B cell (primary cell): Measurements from ENCODE around the gene SPP2. TPM values are rescaled to one million over a fixed set of nuclear protein-coding genes. Genes with fewer than 3 reads are reported as not detected.
A peak's percentile ranks its signal among the peaks of the same experiment; 100 is the strongest.

Experiments
- ATAC-seq: fragments of 200-7000 bp; cut with Tn5 transposase; one replicate; pipeline ENCODE4 v1.10.0; 2021; ENCODE audit warnings: low read depth, mild to moderate bottlenecking, moderate number of reproducible peaks, moderate library complexity
- CTCF ChIA-PET: fragments of 350-600 bp; sonication (Branson Sonifier 250); formaldehyde crosslinking; loops from one replicate; lab custom pipeline; 2021; ENCODE audit warnings: antibody characterized with exemption, inconsistent platforms; lab: Charles Lee
- POLR2A ChIA-PET: fragments of 350-600 bp; sonication (Branson Sonifier 250); formaldehyde crosslinking; loops from one replicate; lab custom pipeline; 2021; ENCODE audit warnings: antibody characterized with exemption; lab: Charles Lee
- DNase-seq: peaks from one replicate; pipeline ENCODE4 v3.0.0; 2013
- H2AFZ ChIP-seq: 2 replicates; pipeline ENCODE4 v1.6.1; 2012; ENCODE audit warnings: mild to moderate bottlenecking, low read depth, low read length; ENCODE audit not compliant: insufficient read depth, poor library complexity, severe bottlenecking
- H3K27ac ChIP-seq, 2 donors: 1 replicate in 1 of 2; 2 replicates in 1 of 2; pipeline ENCODE4 v1.5.1; 2012 to 2013; ENCODE audit warnings: low read length in 2 of 2, mild to moderate bottlenecking in 2 of 2, moderate library complexity in 1 of 2
- H3K27me3 ChIP-seq, 4 experiments: fragments of 200-600 bp in 1 of 4; sonication (generic) in 1 of 4; replicated peaks in 1 of 4; 1 replicate in 2 of 4; 2 replicates in 2 of 4; pipeline versions ENCODE4 v1.6.1 to v1.7.0; 2013 to 2016; ENCODE audit warnings: low read length in 3 of 4, mild to moderate bottlenecking in 2 of 4, mixed read lengths in 1 of 4, moderate library complexity in 1 of 4; ENCODE audit not compliant: insufficient read depth in 4 of 4, control insufficient read depth in 3 of 4; ENCODE audit errors: control extremely low read depth in 1 of 4
- H3K36me3 ChIP-seq, 2 experiments: replicated peaks in 1 of 2; 1 replicate in 1 of 2; 2 replicates in 1 of 2; pipeline versions ENCODE4 v1.6.1 to v1.7.1; 2013; ENCODE audit warnings: low read length in 1 of 2; ENCODE audit not compliant: insufficient read depth in 2 of 2, control insufficient read depth in 1 of 2; ENCODE audit errors: control extremely low read depth in 1 of 2, extremely low read depth in 1 of 2
- H3K4me1 ChIP-seq, 2 donors: fragments of 200-600 bp in 1 of 2; sonication (generic) in 1 of 2; 1 replicate in 1 of 2; 2 replicates in 1 of 2; pipeline versions ENCODE4 v1.5.1 to v1.6.1; 2013 to 2017; ENCODE audit warnings: low read length in 2 of 2; ENCODE audit not compliant: control insufficient read depth in 2 of 2, insufficient read depth in 2 of 2
- H3K4me2 ChIP-seq: replicated peaks from 2 replicates; pipeline ENCODE3; 2012; ENCODE audit warnings: mild to moderate bottlenecking, low read depth, low read length; ENCODE audit not compliant: poor library complexity, severe bottlenecking
- H3K4me3 ChIP-seq, 5 experiments: fragments of 200-600 bp in 1 of 5; sonication (generic) in 1 of 5; 1 replicate in 3 of 5; 2 replicates in 2 of 5; pipeline versions ENCODE4 v1.5.1 to v1.7.0; 2011 to 2016; ENCODE audit warnings: low read length in 4 of 5, mild to moderate bottlenecking in 4 of 5, low read depth in 2 of 5, control low read depth in 1 of 5, moderate library complexity in 1 of 5; ENCODE audit not compliant: insufficient read depth in 1 of 5; ENCODE audit errors: control extremely low read depth in 1 of 5, extremely low read depth in 1 of 5
- H3K79me2 ChIP-seq: fragments of 200-600 bp; sonication (generic); one replicate; pipeline ENCODE4 v1.6.0; 2016; ENCODE audit warnings: low read length; ENCODE audit not compliant: control insufficient read depth, insufficient read depth
- H3K9ac ChIP-seq: fragments of 200-600 bp; sonication (generic); 2 replicates; pipeline ENCODE4 v1.6.1; 2017; ENCODE audit warnings: mild to moderate bottlenecking, low read length, moderate library complexity
- H3K9me3 ChIP-seq, 3 donors: one replicate each; pipeline versions ENCODE4 v1.6.1 to v1.7.1; 2013; ENCODE audit warnings: low read length in 2 of 3; ENCODE audit not compliant: control insufficient read depth in 2 of 3, insufficient read depth in 1 of 3; ENCODE audit errors: control extremely low read depth in 1 of 3
- H4K20me1 ChIP-seq: 2 replicates; pipeline ENCODE4 v1.6.0; 2012; ENCODE audit warnings: mild to moderate bottlenecking, low read length; ENCODE audit not compliant: insufficient read depth, control insufficient read depth, poor library complexity, severe bottlenecking
- H3K27ac Mint-ChIP-seq: one replicate; pipeline ENCODE4 v1.8.0; 2021; ENCODE audit warnings: mixed read lengths
- H3K27me3 Mint-ChIP-seq: one replicate; pipeline ENCODE4 v1.8.0; 2021; ENCODE audit warnings: mixed read lengths
- H3K4me1 Mint-ChIP-seq: one replicate; pipeline ENCODE4 v1.8.0; 2021; ENCODE audit warnings: mixed read lengths
- H3K4me3 Mint-ChIP-seq: one replicate; pipeline ENCODE4 v1.8.0; 2021; ENCODE audit warnings: mixed read lengths
- H3K9me3 Mint-ChIP-seq: one replicate; pipeline ENCODE4 v1.8.0; 2022; ENCODE audit warnings: mixed read lengths; ENCODE audit not compliant: insufficient read depth
- CTCF ChIP-seq: fragments of 200-600 bp; IDR thresholded peaks from one replicate; pipeline ENCODE4 v1.8.0; 2022; ENCODE audit warnings: antibody characterized with exemption, mild to moderate bottlenecking
- EZH2 ChIP-seq: IDR thresholded peaks from 2 replicates; pipeline ENCODE4 v1.6.1; 2012; ENCODE audit warnings: borderline replicate concordance, low read depth, mild to moderate bottlenecking, moderate library complexity, low read length; ENCODE audit not compliant: insufficient read depth, poor library complexity, severe bottlenecking
- WGBS: methylation state at CpG from one replicate; pipeline ENCODE4 v1.1.5; 2013; ENCODE audit warnings: missing lambda C conversion rate; ENCODE audit not compliant: insufficient coverage; 5-methylcytosine and 5-hydroxymethylcytosine counted together
- intact Hi-C: fragments of 100-400 bp; cut with micrococcal nuclease; formaldehyde crosslinking; loops from one replicate; pipeline ENCODE4 v1.10.0; 2022
- polyA plus RNA-seq: library from polyadenylated mRNA; depleted of rRNA; stranded (reverse); fragments of >200 nt; gene quantifications from 2 replicates; pipeline ENCODE4 v1.2.3, GENCODE V29; 2012
- total RNA-seq, 2 donors: library from RNA; stranded (reverse); fragments of 120-200 nt in 1 of 2; gene quantifications; 1 replicate in 1 of 2; 2 replicates in 1 of 2; pipeline versions ENCODE4 v1.2.3 to v1.2.4, GENCODE V29; 2013 to 2022

The SPP2 gene
- total and polyA plus RNA-seq, 2 donors (not counting 1 experiment from before 2014, with no cell fraction given): not detected

- DNase-seq: peak; percentile 70
- peak overlapping the region; percentile 87 for H3K4me2 ChIP-seq
- TF ChIP-seq EZH2 (no peak), CTCF (no peak)
- no peak overlapping the region for H3K27ac ChIP-seq
- H3K36me3 ChIP-seq: no peaks in the 10 kb centered on the region
- peaks cover 0 to 4% (median 2%) of the 10 kb centered on the region in 4 experiments for H3K27me3 ChIP-seq
- H3K79me2 ChIP-seq: no peaks in the 10 kb centered on the region
- peaks cover 0 to 11% (median 1%) of the 10 kb centered on the region in 3 donors for H3K9me3 ChIP-seq
- peak overlapping the region in 4 of 5 experiments; percentile 24 to 66 (median 48) for H3K4me3 ChIP-seq
- H3K4me1 ChIP-seq: peaks cover 12% of the 10 kb centered on the region in 2 donors
- Mint-ChIP-seq H3K27ac (peak overlapping the region; percentile 75), H3K4me3 (peak overlapping the region; percentile 80), H3K9me3 (peaks cover 4% of the 10 kb centered on the region), H3K27me3 (peaks cover 38% of the 10 kb centered on the region), H3K4me1 (peaks cover 17% of the 10 kb centered on the region)
- H4K20me1 ChIP-seq: no peaks in the 10 kb centered on the region
- peak; percentile 73 for ATAC-seq
- ChIA-PET CTCF (interaction anchor here (1.2 kb wide), 1 partner anchor 475 kb away, joined by 3 read pairs; no protein-coding TSS in a partner anchor), POLR2A (interaction anchor here (0.7 kb wide), 1 partner anchor 1262 kb away, joined by 7 read pairs; no protein-coding TSS in a partner anchor)
- 16% methylated on average over 5 of the region's 10 CpGs for WGBS
- peak overlapping the region; percentile 89 for H2AFZ ChIP-seq
- intact Hi-C loops: no loop called here
- H3K9ac ChIP-seq: peak overlapping the region; percentile 61
These were observed 25.0 kb upstream of the SPP2 start for GRCh38 chr2:234025466-234025865.

GRCh38 chr2:234025891-234026401 lies 24.6 kb upstream of the SPP2 start:
- ChIA-PET POLR2A (no interaction called here), CTCF (interaction anchor here (1.2 kb wide), 1 partner anchor 475 kb away, joined by 3 read pairs; no protein-coding TSS in a partner anchor)
- intact Hi-C loops: no loop called here
- TF ChIP-seq CTCF: no peak
- no peak for TF ChIP-seq EZH2
- peak overlapping the region; percentile 75 for H3K27ac Mint-ChIP-seq
- no peaks in the 10 kb centered on the region for H4K20me1 ChIP-seq
- H3K4me3 Mint-ChIP-seq: peak overlapping the region; percentile 80
- H3K27ac ChIP-seq: no peak overlapping the region
- peak overlapping the region; percentile 87 for H3K4me2 ChIP-seq
- H3K36me3 ChIP-seq: no peaks in the 10 kb centered on the region
- H2AFZ ChIP-seq: peak overlapping the region; percentile 89
- H3K4me1 Mint-ChIP-seq: peaks cover 17% of the 10 kb centered on the region
- peak overlapping the region; percentile 61 for H3K9ac ChIP-seq
- H3K79me2 ChIP-seq: no peaks in the 10 kb centered on the region
- H3K27me3 ChIP-seq: peaks cover 0 to 9% (median 7%) of the 10 kb centered on the region in 4 experiments
- H3K9me3 Mint-ChIP-seq: peaks cover 4% of the 10 kb centered on the region
- WGBS: 48% methylated on average over 4 of the region's 5 CpGs
- DNase-seq: no peak
- no peak for ATAC-seq
- peaks cover 0 to 11% (median 1%) of the 10 kb centered on the region in 3 donors for H3K9me3 ChIP-seq
- peak overlapping the region in 4 of 5 experiments; percentile 24 to 66 (median 48) for H3K4me3 ChIP-seq
- peaks cover 38% of the 10 kb centered on the region for H3K27me3 Mint-ChIP-seq
- peaks cover 12% of the 10 kb centered on the region in 2 donors for H3K4me1 ChIP-seq
